KMS-11 (cell line): Measurements from ENCODE around the gene NFKBIB.
"Not testable (repeated sequence)": the region's sequence is repeated elsewhere in the genome, so short reads cannot be mapped to it uniquely, and the experiment has no call there.

Experiments
- H2AFZ ChIP-seq: fragments of 200-600 bp; sonication (generic); 2 replicates; pipeline ENCODE4 v1.6.1; 2016; ENCODE audit warnings: antibody characterized with exemption, mixed run types, low read depth
- H3K27ac ChIP-seq: fragments of 200-600 bp; sonication (generic); 2 replicates; pipeline ENCODE4 v1.6.1; 2016; ENCODE audit warnings: mild to moderate bottlenecking, mixed run types
- H3K27me3 ChIP-seq: fragments of 200-600 bp; sonication (generic); 2 replicates; pipeline ENCODE4 v1.6.1; 2017; ENCODE audit warnings: mild to moderate bottlenecking, low read depth, mixed run types, moderate library complexity; ENCODE audit not compliant: insufficient read depth
- H3K36me3 ChIP-seq: fragments of 200-600 bp; sonication (generic); 2 replicates; pipeline ENCODE4 v1.6.1; 2017; ENCODE audit warnings: mild to moderate bottlenecking, mixed run types; ENCODE audit not compliant: insufficient read depth
- H3K4me1 ChIP-seq: fragments of 200-600 bp; sonication (generic); 2 replicates; pipeline ENCODE4 v1.6.1; 2016; ENCODE audit warnings: mild to moderate bottlenecking, low read depth, mixed run types; ENCODE audit not compliant: poor library complexity, severe bottlenecking
- H3K4me2 ChIP-seq: fragments of 200-600 bp; sonication (generic); 2 replicates; pipeline ENCODE4 v1.7.0; 2016; ENCODE audit warnings: mild to moderate bottlenecking, mixed run types
- H3K4me3 ChIP-seq: fragments of 200-600 bp; sonication (generic); IDR thresholded peaks from 2 replicates; pipeline ENCODE4 v1.6.1; 2017; ENCODE audit warnings: low read depth, low read length, mixed read lengths; ENCODE audit not compliant: insufficient read depth
- H3K79me2 ChIP-seq: fragments of 200-600 bp; sonication (generic); 2 replicates; pipeline ENCODE4 v1.6.1; 2016; ENCODE audit warnings: low read depth, mixed run types; ENCODE audit not compliant: insufficient read depth
- H3K9ac ChIP-seq: fragments of 200-600 bp; sonication (generic); 2 replicates; pipeline ENCODE4 v1.6.1; 2016; ENCODE audit warnings: mild to moderate bottlenecking, mixed run types
- H4K20me1 ChIP-seq: fragments of 200-600 bp; sonication (generic); 2 replicates; pipeline ENCODE4 v1.6.1; 2016; ENCODE audit warnings: mild to moderate bottlenecking, mixed run types; ENCODE audit not compliant: insufficient read depth
- CTCF ChIP-seq: fragments of 200-600 bp; sonication (generic); conservative IDR thresholded peaks from 2 replicates; pipeline ENCODE4 v1.6.1; 2017; ENCODE audit warnings: low read depth, mild to moderate bottlenecking, antibody characterized with exemption, low read length, moderate library complexity, mixed read lengths

Gene NFKBIB

GRCh38 chr19:38880076-38880881 lies 19.5 kb upstream of the NFKBIB start:
- H2AFZ ChIP-seq: no peak overlapping the region
- no peaks in the 10 kb centered on the region for H3K79me2 ChIP-seq
- TF ChIP-seq CTCF: no peak
- H4K20me1 ChIP-seq: no peaks in the 10 kb centered on the region
- H3K27me3 ChIP-seq: no peaks in the 10 kb centered on the region
- H3K4me2 ChIP-seq: no peak overlapping the region
- no peaks in the 10 kb centered on the region for H3K36me3 ChIP-seq
- H3K4me3 ChIP-seq: no peak overlapping the region
- H3K9ac ChIP-seq: no peak overlapping the region
- peaks cover 18% of the 10 kb centered on the region for H3K4me1 ChIP-seq
- no peak overlapping the region for H3K27ac ChIP-seq

GRCh38 chr19:38880882-38881609 lies 18.7 kb upstream of the NFKBIB start:
- Histone ChIP-seq H4K20me1 (no peaks in the 10 kb centered on the region), H3K79me2 (no peaks in the 10 kb centered on the region), H3K4me1 (peaks cover 18% of the 10 kb centered on the region), H2AFZ (no peak overlapping the region), H3K27ac (no peak overlapping the region), H3K4me2 (no peak overlapping the region), H3K27me3 (no peaks in the 10 kb centered on the region), H3K36me3 (no peaks in the 10 kb centered on the region), H3K4me3 (no peak overlapping the region), H3K9ac (no peak overlapping the region)
- TF ChIP-seq CTCF: no peak

GRCh38 chr19:38883286-38883685 lies 16.5 kb upstream of the NFKBIB start:
- Histone ChIP-seq H3K79me2 (no peaks in the 10 kb centered on the region), H2AFZ (no peak overlapping the region), H3K27me3 (no peaks in the 10 kb centered on the region), H3K4me2 (no peak overlapping the region), H3K4me3 (no peak overlapping the region), H3K4me1 (peaks cover 9% of the 10 kb centered on the region), H3K9ac (no peak overlapping the region), H4K20me1 (no peaks in the 10 kb centered on the region), H3K27ac (no peak overlapping the region), H3K36me3 (no peaks in the 10 kb centered on the region)
- TF ChIP-seq CTCF: no peak

GRCh38 chr19:38884691-38885090 lies 15.1 kb upstream of the NFKBIB start:
- H3K9ac ChIP-seq, H4K20me1 ChIP-seq, H3K27me3 ChIP-seq, H3K36me3 ChIP-seq, H2AFZ ChIP-seq, H3K4me2 ChIP-seq, H3K27ac ChIP-seq, H3K79me2 ChIP-seq, H3K4me3 ChIP-seq, H3K4me1 ChIP-seq: not testable (repeated sequence)

- Histone ChIP-seq H3K4me1 (no peaks in the 10 kb centered on the region), H3K79me2 (no peaks in the 10 kb centered on the region), H3K4me3 (no peak overlapping the region), H3K9ac (no peak overlapping the region), H3K27me3 (no peaks in the 10 kb centered on the region), H4K20me1 (no peaks in the 10 kb centered on the region), H3K4me2 (no peak overlapping the region), H3K36me3 (no peaks in the 10 kb centered on the region), H3K27ac (no peak overlapping the region), H2AFZ (no peak overlapping the region)
- TF ChIP-seq CTCF: no peak
Observed at GRCh38 chr19:38888876-38889275, 10.9 kb upstream of the NFKBIB start.
